Renal cortical epithelial cell (primary cell): Measurements from ENCODE around the gene MT1M. TPM values are rescaled to one million over a fixed set of nuclear protein-coding genes. Genes with fewer than 3 reads are reported as not detected.
A peak's percentile ranks its signal among the peaks of the same experiment; 100 is the strongest.

Experiments used
- DNase-seq: peaks from one replicate; pipeline ENCODE4 v3.0.0-alpha.2; 2011; ENCODE audit warnings: low read depth
- total RNA-seq: library from RNA; depleted of rRNA; stranded (reverse); fragments of >200 nt; gene quantifications from 2 replicates; pipeline ENCODE4 v1.2.3, GENCODE V29; 2014

The MT1M gene
- total RNA-seq, 1 donor from 2014 or later: 2.8 TPM

DNA sequence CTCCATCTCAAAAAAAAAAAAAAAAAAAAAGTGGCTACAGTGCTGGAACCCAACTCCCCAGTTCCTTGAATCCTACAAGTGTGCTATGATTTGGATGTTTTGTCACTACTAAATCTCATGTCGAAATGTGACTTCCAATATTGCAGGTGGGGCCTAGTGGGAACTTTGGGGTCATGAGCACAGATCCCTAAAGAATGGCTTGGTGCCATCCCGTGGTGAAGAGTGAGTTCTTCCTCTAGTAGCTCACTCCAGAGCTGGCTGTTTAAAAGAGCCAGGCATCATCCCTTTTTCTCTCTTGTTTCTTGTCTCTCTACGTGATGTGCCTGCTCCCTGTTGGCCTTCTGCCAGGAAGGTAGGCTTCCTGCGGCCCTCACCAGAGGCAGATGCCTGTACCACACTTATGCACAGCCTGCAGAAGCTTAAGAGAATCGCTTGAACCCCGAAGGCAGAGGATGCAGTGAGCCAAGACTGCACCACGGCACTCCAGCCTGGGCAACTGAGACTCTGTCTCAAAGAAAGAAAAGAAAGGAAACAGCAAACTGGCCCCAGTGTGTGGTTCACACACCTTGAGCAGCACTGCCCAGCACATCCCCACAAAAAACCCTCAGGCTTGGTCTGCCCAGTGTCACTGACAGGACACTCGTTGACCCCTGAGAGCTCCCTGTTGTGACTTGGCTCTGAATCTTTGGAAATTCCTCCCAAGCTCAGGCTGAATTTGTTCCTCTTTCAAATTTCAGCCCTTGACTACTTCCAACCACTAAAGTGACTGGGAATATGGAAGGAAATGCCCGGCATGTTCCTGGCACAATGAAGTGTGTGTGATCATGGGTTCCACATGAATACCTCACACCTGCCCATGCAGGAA is 3.7 kb upstream of the MT1M start:
- peak; percentile 50 for DNase-seq

GRCh38 chr16:56629531-56629930 is 2.9 kb upstream of the MT1M start:
- DNase-seq: no peak

GRCh38 chr16:56630134-56630533 is 2.3 kb upstream of the MT1M start:
- DNase-seq: no peak

DNA sequence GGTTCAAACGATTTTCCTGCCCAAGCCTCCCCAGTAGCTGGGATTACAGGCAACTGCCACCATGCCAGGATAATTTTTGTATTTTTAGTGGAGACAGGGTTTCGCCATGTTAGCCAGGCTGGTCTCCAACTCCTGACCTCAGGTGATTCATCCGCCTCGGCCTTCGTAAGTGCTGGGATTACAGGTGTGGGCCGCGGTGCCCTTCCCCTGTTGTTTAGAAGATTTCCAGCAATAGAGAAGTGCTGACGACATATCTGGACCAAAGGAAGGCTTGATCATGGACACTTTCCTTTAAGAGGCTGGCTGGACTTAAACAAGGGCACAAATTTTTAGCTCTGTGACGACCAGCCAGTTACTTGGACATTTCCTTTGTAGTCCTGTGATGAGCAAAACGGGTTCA is 1.3 kb upstream of the MT1M start:
- DNase-seq: no peak

- no peak for DNase-seq
Observed at GRCh38 chr16:56631832-56632155, 665 bp upstream of the MT1M start.

DNA sequence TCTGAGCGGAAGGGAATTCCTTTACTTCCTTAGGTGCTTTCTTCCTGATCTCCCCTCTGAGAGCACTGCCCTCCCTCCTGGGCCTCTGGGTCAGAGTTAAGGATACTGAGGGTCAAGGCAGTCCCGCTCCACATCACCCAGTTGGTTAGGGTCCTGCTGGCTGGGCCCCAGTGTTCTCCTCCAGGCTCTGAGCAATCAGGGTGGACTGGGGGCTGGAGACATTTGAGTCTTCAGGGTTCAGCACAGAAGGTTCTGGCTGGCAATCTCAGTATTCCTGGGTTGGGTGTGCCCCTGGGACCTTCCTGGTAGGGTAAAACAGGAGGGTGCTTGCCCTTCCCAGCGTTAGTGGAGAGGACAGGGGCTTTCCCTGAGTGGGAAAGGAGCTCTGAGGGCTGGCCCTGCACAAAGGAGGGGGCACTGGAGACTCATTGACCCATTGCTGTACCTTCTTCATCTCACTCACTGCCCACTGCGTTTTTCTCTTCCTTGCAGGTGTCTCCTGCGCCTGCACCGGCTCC is 448 bp downstream of the MT1M start:
- no peak for DNase-seq

GRCh38 chr16:56633535-56633934 is 1.1 kb downstream of the MT1M start:
- DNase-seq: no peak

GRCh38 chr16:56634715-56635440 is 2.4 kb downstream of the MT1M start:
- DNase-seq: no peak

DNA sequence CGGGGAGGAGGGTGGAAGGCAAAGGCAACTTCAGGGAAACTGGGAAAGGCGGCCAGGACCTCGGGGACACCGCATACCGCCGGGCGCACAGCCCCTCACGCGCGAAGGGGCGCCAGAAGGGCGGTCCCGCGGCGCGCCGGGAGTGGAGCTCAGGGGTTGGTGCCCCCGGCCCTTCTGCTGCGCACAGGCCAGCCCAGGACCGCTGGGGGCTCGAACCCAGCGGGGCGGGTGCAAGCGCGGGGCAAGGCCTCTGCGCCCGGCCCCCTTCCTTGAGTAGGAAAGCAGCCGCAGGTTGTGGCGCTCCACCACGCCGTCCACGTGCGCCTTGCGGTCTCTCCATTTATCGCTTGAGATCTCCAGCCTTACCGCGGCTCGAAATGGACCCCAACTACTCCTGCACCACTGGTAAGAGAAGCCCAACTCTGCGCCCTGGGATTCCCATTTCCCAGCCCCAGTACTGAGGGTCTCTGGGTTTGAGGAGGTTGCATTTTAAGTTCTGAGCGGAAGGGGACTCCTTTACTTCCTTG is 3.0 kb downstream of the MT1M start:
- DNase-seq: no peak

DNA sequence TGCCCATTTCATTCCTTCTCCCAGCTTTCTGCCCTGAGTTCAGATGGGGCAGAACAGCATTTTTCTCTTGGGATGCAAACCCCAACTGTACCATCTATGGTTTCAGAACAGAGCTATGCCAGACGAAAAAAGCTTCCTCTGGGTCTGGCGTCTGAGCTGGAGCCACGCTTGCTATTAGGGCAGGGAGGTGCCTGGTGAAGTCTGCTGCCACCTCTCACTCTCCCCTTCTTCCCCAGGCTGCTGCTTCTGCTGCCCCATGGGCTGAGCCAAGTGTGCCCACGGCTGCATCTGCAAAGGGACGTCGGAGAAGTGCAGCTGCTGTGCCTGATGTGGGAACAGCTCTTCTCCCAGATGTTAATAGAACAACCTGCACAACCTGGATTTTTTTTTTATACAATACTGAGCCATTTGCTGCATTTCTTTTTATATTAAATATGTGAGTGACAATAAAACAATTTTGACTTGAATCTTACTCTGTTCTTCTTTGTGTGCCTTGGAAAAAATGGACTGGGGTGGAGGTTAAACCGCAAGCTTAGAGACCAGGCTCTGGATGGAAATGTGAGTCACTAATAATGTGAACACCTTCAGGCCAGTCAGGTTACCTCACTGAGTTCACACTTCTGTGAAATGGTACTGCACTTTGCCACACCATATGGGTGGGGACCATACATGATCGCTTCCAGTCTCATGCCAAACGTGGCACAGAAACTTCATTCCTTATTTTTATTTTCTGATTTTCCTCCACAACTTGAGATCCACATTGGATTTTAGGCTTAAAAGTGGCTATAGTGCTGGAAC is 4.4 kb downstream of the MT1M start:
- no peak for DNase-seq

DNA sequence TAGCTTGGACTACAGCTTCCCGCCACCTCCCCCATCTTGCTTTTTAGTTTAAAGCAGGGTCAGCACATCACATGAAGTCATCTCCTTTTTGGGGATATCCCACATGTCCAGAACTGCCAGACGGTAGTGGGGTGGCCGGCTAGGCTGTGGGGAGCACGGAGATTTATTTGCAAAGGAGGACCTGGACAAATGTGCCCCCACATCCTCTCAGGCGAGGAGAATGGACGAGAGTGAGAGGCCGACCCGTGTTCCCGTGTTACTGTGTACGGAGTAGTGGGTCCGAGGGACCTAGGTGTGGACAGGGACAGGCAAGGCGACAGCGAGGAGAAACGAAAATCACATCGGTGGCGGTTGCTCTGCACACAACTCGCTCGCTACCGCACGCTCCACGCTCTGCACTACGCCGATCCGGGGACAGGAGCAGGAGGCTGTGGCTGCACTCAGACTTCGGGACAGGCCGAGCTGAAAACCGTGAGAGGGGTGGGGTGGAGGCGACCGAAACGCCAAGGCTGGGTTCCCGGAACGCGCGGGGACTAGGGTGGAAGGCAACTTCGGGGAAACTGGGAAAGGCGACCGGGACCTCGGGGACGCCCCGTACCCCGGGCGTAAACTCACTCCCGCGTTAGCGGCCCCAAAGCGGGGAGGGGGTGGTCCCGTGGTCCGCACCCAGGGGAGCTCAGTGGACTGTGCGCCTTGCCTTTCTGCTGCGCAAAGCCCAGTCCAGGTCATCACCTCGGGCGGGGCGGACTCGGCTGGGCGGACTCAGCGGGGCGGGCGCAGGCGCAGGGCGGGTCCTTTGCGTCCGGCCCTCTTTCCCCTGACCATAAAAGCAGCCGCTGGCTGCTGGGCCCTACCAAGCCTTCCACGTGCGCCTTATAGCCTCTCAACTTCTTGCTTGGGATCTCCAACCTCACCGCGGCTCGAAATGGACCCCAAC is 5.6 kb downstream of the MT1M start, which contains the start of gene MT1A:
TSS of gene MT1A (plus strand) at position 853 of the 937 bp plus-strand sequence. CDS start at position 926, 73 bp downstream.
- DNase-seq: no peak

- DNase-seq: no peak
Observed at GRCh38 chr16:56639045-56639444, 6.6 kb downstream of the MT1M start.

DNA sequence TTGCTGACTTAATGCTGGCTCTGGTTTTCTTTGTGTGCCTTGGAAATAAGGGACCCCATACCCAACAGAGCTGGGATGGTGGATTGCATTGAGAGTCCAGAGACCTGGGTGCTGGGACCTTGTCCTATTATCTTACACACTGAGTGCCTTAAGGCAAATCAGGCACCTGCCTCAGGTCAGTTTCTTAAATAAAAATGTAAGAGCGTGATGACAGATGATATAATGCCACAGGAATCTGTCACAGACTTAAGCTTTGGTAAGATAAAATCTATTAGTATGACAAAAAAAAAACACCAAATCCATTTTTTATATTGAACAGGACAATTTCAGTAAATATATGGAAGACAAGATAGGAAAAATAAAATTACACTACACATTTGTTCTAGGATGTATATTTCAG is 7.6 kb downstream of the MT1M start:
- no peak for DNase-seq

GRCh38 chr16:56641166-56641565 is 8.7 kb downstream of the MT1M start:
- DNase-seq: no peak

DNA sequence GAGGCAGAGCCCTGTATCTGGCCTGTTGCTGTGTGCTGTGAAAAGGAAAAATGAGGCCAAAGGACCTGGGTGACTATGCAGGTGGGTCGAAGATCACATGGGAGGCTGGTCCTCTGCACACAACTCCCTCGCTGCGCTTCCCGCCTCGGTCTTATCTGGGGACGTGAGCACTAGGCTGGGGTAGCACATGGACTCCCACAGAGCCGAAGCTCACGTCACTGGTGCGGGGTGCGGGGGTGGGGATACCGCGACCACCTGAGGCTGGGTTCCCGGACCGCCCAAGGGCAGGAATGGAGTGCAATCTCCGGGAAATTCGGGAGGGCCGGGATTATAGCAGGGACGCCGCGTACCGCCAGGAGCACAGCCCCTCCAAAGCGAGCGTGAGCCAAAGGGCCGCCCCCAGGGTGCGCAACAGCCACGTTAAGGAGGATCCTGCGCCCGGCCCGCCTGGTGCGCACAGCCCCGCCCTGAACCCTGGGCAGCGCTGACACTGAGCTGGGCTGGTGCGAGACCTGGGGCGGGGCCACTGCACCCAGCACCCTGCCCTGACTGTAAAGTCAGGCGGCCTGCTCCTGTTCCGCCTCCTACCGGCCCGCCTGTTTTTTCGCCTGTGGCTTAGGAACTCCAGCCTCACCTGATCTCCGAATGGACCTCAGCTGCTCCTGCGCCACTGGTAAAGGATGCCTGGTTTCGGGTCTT is 10.8 kb downstream of the MT1M start:
- DNase-seq: peak; percentile 52

DNA sequence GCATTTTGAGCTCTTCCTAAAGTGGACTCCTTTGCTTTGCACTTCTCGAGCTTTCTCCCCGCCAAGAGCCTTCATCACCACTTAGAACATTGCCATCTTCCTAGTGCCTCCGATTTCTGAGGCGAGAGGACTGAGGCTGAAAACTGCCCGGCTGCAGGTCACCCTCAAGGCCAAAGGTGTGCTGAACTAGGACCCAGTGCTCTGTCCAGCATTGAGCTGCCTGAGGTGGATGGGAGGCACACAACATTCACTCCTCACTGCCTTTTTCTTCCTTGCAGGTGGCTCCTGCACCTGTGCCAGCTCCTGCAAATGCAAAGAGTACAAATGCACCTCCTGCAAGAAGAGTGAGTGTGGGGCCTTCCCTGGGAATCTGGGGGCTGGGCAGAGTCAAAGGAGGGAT is 11.4 kb downstream of the MT1M start:
- DNase-seq: no peak

DNA sequence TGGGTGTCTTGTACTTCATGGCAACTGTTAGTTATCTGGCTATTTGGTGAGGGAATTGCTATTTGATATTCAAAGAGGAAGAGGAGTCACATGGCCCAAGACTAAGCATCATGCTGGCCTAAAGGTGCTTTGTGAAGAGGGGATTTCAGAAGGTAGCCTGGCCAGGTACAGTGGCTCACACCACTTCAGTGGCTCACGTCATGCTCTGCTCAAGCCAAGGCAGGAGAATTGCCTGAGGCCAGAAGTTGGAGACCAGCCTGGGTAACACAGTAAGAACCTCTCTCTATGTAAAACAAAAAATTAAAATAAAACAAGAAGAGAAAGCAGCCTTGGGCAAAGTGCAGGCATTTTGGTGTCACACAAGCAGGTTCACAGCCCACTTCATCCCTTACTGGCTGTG is 12.9 kb downstream of the MT1M start:
- DNase-seq: no peak

GRCh38 chr16:56645838-56646237 is 13.4 kb downstream of the MT1M start:
- DNase-seq: no peak

- no peak for DNase-seq
Observed at GRCh38 chr16:56647641-56648431, 15.4 kb downstream of the MT1M start.
